Dermis microvascular lymphatic vessel endothelial cell (primary cell): ENCODE results near the gene NLN. TPM values are rescaled to one million over a fixed set of nuclear protein-coding genes. Genes with fewer than 3 reads are reported as not detected.
"Not testable (repeated sequence)": the region's sequence is repeated elsewhere in the genome, so short reads cannot be mapped to it uniquely, and the experiment has no call there.

ENCODE experiments used
- DNase-seq, 2 donors: peaks; one replicate each; pipeline versions ENCODE4 v3.0.0 to v3.0.0-alpha.2; 2010; ENCODE audit warnings: low read depth in 2 of 2
- total RNA-seq: library from RNA; depleted of rRNA; stranded (reverse); fragments of >200 nt; gene quantifications from 2 replicates; pipeline ENCODE4 v1.2.1, GENCODE V29; 2014

NLN gene
- total RNA-seq, 1 donor from 2014 or later, result 33.9 TPM

DNA sequence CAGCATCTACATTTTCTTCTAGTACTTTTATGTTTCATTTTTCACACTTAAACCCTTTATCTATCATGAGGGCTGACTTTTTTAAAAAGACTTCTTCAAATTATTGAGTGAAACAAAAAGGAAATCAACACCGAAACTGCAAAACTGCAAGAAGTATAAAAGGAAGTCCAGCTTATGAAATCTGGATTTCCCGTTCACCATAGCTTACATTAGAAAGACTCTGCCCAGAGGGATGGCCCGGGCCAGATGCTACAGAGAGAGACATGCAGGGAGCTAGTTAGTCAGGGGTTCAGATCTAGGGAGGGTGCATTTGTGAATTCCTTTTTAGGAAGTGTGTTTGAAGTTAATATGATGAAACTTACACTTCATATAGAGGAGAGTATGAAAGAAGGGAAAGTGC lies 10.0 kb downstream of the NLN start:
- not testable (repeated sequence) for DNase-seq

- DNase-seq, result peak in 1 of 2 donors; percentile 46
Observed at GRCh38 chr5:65734196-65734775, 12.3 kb downstream of the NLN start.

GRCh38 chr5:65734921-65735320 lies 12.9 kb downstream of the NLN start:
- DNase-seq, result no peak

DNA sequence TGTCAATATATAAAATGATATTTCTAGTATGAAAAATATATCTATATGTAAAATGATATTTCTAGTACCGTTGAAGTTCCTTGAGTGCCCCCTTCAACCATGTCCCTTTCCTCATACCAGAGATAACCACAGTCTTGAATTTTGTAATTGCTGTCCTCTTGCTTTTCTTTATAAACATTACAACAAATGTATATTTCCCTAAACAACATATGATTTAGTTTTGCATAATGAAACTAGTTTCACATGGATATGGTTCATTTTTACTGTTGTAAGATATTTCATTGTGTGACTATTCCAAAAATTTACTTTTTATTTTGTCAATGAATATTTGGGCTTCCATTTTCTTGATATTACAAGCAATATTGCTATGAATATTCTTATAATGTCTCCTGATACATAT lies 14.0 kb downstream of the NLN start:
- no peak for DNase-seq

DNA sequence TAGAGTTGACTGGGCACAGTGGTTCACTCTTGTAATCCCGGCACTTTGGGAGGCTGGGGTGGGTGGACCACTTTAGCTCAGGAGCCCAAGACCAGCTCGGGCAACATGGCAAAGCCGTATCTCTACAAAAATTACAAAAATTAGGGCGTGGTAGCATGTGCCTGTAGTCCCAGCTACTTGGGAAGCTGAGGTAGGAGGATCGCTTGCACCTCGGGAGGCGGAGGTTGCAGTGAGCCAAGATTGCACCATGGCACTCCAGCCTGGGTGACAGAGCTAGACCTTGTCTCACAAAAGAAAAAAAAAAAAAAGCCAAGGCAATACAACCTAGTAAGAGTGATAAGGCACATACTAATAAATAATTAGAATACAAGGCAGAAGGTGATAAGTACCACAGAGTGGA lies 15.8 kb downstream of the NLN start:
- no peak for DNase-seq

GRCh38 chr5:65738305-65738704 lies 16.3 kb downstream of the NLN start:
- no peak for DNase-seq

- no peak for DNase-seq
Observed at GRCh38 chr5:65739162-65739561, 17.2 kb downstream of the NLN start.

GRCh38 chr5:65742565-65743231 lies 20.7 kb downstream of the NLN start:
- DNase-seq, result peak; percentile 45 to 74

- DNase-seq, result no peak
Observed at GRCh38 chr5:65749221-65749844, 27.3 kb downstream of the NLN start.

DNA sequence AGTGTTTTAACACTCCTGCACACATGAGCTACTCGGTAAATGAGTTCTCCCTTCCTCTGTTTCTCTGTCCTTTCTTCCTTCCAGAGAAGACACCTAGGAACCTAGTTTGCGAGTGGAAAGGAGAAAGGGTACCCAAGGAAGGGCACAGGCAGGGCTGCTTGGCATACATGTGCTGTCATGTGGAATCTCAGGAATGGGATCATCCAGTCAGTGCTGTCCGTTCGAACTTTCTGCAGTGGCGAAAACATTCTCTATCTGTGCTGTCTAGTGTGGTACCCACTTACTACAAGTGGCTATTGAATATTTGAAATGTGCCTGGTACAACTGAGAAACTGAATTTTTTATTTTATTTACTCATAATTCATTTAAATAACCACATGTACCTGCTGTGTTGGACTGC lies 28.0 kb downstream of the NLN start:
- no peak for DNase-seq

DNA sequence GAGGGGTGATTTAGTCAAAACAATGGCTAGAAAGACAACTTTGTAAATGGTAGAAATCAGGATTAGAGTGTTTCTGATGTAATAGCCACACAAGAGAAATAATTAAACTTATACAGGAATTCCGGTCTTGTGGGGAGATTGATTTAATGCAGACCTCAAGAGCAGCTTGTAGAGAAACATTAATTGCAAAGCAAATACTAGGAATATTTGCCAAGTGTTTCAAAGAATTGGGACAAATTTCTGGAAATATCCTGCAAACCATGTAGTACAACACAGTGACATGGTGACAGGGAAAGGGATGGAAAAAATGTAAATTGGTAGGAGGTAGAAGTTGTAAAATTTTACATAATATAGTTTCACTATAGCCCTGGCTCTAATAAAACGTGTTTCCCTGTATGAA lies 28.9 kb downstream of the NLN start:
- no peak for DNase-seq

DNA sequence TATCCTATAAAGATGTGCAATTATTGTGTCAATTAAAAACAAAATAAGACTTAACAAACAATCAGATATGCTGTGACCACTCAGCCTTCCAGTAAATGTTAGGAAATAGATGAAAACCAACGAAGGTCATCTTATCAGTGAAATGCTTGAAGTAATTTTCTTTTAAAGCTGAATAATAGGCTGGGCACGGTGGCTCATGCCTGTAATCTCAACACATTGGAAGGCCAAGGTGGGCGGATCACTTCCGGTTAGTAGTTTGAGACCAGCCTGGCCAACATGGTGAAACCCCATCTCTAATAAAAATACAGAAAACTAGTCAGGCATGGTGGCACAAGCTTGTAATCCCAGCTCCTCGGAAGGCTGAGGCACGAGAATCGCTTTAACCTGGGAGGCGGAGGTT lies 31.2 kb downstream of the NLN start:
- no peak for DNase-seq

- DNase-seq, result no peak
Observed at GRCh38 chr5:65758546-65759144, 36.6 kb downstream of the NLN start.

- DNase-seq, result peak; percentile 85 to 92
Observed at GRCh38 chr5:65760504-65761275, 38.7 kb downstream of the NLN start.

DNA sequence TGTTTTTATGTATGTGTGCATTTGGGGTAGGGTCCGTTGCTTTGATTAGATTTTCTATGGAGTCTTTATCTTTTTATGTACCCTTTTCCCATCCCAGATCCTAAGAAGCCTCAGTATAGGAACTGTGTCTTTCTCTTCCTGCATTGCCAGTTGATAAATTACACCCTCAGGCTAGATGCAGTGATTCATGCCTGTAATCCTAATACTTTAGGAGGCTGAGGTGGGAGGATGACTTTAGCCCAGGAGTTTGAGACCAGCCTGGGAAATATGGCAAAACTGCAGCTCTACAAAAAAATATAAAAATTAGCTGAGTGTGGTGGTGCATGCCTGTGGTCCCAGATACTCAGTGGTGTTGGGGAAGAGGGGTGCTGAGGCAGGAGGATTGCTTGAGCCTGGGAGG lies 40.2 kb downstream of the NLN start:
- no peak for DNase-seq

DNA sequence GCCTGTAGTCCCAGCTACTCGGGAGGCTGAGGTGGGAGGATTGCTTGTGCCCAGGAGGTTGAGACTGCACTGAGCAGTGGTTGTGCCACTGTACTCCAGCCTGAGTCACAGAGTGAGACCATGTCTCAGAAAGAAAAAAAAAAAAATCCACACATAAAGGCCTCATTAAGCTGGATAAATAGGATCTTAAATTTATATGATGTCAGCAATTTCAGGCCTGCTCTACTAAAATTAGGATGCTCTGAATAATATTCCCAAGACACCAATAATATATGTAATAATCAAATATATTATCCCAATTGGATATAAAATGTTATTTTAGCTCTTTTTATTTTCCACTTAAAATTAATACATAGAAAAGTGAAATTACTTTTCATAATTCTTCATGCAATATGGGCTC lies 43.6 kb downstream of the NLN start:
- no peak for DNase-seq

DNA sequence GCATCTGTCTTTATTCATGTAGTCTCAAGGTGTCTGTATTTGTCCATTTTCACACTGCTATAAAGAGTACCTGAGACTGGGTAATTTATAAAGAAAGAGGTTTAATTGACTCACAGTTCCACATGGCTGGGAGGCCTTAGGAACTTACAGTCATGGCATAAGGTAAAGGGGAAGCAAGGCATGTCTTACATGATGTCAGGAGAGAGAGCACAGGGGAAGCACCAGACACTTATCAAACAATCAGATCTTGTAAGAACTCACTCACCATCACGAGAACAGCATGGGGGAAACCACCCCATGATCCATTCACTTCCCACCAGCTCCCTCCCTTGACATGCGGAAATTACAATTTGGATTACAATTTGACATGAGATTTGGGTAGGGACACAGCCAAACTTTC lies 44.2 kb downstream of the NLN start:
- DNase-seq, result no peak

- no peak for DNase-seq
Observed at GRCh38 chr5:65766781-65767180, 44.8 kb downstream of the NLN start.

GRCh38 chr5:65767565-65767964 lies 45.6 kb downstream of the NLN start:
- no peak for DNase-seq

GRCh38 chr5:65768723-65769346 lies 46.8 kb downstream of the NLN start:
- DNase-seq, result no peak

DNA sequence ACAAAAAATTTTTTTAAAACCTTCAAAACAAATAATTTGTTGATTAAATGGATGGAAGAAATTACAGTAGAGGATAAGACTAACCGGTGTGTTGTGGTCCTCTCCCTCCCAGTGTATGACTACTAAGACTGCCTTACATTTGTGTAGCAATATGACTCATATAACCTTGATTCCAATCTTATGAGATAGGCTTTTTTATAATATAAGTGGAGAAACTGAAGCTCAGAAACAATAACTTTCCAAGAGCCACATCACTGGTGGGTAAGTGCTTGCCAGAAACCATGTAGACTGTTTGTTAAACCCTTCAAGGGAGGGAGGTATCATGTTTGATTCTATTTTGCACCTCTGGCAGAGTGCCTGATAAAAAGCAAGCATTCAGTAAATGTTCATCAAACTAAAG lies 47.5 kb downstream of the NLN start:
- peak in 1 of 2 donors; percentile 66 for DNase-seq

GRCh38 chr5:65771266-65771665 lies 49.3 kb downstream of the NLN start:
- DNase-seq, result no peak
